Amniotic stem cell (primary cell): ENCODE measurements around the gene S100A10.

Source experiments
- DNase-seq: peaks from one replicate; lab custom pipeline; 2025; lab: John Stamatoyannopoulos, UW

The S100A10 gene

GRCh38 chr1:152013664-152014237 is 20.1 kb upstream of the S100A10 start:
- DNase-seq, result no peak

GRCh38 chr1:152009691-152010090 is 16.0 kb upstream of the S100A10 start:
- no peak for DNase-seq

DNA sequence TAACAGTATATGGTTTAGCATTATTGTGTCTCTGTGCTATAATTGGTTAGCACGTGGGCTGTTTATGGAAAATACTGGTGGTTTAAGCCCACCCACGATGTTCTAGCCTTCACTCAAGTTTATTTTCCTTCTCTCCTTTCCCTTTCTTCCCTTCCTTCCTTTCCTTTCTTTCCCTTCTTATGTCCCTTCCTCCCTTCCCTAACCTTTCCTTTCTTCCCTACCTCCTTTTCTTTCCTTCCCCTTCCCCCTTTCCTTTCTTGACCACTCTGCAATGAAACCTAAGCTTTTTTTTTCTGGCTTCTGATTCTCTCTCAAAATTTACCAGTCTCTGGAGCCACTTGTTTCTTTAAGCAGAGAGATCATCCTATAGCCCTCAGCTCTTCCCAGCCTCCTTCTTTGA is 13.4 kb upstream of the S100A10 start:
- no peak for DNase-seq

GRCh38 chr1:152005360-152005912 is 11.8 kb upstream of the S100A10 start:
- DNase-seq, result no peak

DNA sequence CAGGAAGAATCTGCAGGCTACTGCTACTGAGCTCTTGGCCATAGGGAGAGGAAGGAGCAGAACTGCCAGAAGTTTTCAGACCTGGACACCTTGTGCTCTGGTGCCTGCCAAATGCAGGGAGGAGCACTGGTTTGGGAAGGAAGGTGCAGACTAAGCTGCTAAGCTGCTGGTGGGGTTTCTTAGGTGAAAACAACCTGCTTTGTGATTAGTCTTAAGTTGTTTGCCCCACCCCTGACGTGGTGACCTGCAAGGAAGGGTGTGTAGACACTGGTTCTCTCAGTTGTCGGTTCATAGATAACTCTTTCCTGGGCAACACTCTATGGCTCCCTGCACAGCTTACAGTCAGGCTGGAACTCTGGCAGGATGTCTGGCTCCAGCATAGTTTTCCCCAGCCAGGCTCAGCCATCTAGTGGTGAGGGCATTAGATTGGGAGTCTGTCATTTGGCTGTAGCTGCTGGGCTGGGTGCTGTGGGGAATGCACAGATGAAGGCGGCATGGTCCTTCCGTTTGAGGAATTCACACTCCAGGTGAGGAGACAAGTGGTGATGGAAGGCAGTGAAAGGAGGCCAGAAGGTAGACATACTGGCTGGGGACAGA is 10.3 kb upstream of the S100A10 start:
- no peak for DNase-seq

DNA sequence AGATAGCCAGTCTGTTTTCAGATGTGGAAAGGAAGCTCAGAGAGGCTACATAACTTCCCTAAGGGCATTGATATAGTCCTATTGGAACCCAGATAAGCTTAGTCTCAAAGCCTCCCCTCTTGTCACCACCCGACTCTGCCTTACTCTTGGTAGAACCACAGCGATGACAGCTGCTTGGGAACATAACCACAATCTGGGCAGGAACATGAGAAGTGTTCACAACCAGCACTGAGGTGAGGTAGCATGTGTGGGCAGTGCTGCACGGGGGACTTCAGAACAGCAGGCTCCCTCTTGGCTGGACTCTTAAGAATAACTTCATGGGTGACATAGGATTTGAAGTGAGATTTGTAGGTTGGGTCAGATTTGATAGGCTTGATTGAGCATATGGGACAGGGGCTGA is 9.3 kb upstream of the S100A10 start:
- no peak for DNase-seq

GRCh38 chr1:152001631-152002584 is 8.2 kb upstream of the S100A10 start:
- peak; percentile 70 for DNase-seq

- DNase-seq, result no peak
These were observed 7.4 kb upstream of the S100A10 start for GRCh38 chr1:152000964-152001630.

GRCh38 chr1:151998611-151999362 is 5.1 kb upstream of the S100A10 start:
- DNase-seq, result no peak

GRCh38 chr1:151997284-151997570 is 3.6 kb upstream of the S100A10 start:
- no peak for DNase-seq

GRCh38 chr1:151995774-151996173 is 2.1 kb upstream of the S100A10 start:
- no peak for DNase-seq

- DNase-seq, result peak; percentile 94
These were observed 1.3 kb upstream of the S100A10 start for GRCh38 chr1:151994956-151995355.

- no peak for DNase-seq
These were observed 450 bp downstream of the S100A10 start for GRCh38 chr1:151993084-151993733.

DNA sequence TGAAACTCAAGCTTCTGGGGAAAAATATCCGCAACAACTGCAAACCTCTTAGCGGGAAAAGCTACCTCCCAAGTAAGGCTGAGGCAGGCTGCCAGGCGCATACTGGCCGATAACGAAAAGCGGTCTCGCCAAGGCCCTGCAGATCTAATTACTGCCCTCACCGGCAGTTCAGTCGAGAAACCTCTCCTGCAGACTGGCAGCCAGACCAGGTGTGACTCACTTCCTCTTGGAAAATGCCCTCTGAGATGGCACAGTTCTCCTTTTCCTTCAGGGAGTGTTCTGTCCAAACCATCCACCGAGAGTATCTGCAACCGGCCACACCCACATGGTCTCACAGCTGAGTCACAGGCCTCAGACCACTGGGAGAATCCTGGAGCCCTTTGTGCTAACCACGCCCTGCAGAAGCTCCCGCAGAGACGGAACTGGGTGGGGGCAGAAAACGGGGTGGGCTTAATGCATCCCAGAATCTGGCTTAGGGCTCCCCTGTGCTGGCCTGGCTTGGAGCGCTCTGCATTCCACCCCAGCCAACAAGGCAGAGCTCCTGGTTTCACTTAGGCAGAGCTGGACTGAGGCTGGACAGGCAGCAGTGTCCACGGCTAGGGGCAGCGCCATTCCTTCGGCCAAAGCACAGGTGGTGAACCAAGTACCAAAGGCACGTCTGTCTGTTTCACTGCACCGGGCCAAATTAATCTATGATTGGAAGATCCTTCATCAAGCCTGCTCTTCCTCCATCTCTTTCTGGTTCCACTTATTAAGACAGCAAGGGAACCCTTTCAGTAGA is 1.2 kb downstream of the S100A10 start:
- DNase-seq, result peak; percentile 88

DNA sequence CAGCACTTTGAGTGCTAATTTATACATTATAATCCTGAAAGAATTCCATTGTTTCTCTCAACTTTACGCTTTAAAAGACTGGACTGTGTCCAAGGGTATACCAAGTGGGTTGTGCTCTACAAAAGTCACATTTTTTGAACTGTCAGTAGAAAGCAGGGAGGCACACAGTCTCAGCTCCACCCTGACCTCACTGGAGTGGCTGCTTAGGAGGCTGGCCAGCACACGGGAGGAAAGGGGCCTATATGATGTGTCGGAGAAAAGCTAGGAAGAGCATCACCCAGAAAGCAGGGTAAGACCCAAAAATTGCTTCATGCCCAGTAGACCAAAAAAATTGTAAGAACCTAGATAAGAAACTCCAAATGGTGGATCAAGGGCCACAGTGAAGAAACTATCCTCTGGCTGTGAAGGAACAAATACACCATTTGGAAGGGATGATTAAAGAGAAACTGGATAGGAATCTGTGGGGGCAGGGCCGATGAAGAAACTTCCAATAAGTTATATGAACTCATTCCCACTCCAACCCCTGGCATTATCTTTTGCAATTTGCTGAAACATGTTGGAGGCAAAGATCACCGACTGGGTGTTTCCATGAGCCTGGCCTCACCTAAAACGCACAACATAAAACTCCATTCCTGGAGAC is 1.9 kb downstream of the S100A10 start:
- DNase-seq, result no peak

- no peak for DNase-seq
These were observed 2.8 kb downstream of the S100A10 start for GRCh38 chr1:151990856-151991198.

DNA sequence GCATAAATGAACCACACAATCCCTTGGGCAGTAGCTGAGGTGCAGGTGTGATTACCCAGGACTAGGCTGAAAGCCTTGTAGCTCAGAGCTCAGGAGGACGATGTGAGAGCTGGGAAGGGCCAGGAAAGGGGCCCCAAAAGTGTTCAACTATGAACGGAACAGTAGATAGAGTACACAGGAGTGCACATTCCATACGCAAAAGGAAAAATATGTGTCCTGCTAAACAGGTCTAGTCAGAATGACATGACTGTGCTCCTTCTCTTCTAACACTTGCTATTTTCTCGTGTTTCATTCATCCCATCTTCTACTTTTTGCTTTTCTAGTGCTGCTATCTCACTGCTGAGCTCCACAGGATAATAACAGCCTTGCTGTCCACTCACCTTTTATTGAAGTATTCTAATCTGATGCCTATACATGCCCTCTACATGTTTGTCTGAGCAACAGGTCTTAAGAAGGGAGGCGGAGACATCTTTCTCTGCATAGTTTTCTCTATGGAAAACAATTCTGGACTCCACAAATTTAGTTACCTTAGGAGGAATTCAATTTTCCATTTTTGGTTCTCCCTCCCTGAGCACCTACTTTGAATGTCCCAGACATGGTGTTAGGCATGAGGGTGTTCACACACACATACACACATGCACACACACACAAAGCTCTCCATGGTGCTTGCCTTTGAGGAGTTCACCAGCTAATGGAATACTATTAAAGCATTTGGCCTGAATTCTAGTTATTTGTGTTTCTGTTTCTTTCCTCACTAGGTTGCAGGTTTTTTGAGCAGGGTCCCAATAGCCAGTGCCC is 3.4 kb downstream of the S100A10 start:
- DNase-seq, result no peak

DNA sequence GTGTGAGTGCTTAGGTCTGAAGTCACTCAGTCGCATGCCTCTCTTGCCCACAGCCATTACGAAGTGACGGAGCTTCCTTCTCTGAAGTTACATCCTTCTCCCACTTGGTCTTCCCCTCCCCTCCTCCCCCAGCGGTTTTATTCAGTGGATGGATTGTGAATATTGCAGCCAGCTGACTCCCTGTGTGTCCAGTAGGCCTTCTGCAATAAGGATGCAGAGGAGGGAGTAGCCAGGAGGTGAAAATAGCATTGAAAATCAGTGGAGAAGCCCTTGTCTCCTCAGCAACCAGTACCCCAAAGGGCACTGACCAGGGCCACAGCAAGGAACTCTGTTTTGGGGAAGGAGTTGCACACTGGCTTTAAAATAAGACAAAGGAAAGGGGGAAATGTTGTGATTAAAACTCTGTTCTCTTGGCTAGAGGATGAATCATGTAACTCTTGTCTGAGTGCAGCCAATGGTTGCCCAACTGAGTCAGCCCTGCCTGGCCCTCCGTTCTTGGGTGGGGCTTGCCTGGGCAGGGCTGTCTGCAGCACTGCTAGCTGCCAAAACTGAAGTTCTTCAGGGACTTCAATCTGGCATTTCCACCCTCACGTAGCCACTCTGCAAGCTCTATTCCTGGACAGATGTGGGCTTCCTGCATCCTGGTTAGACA is 4.3 kb downstream of the S100A10 start:
- DNase-seq, result peak; percentile 74
